Measurements from ENCODE around the gene CGGBP1. TPM values are rescaled to one million over a fixed set of nuclear protein-coding genes. Genes with fewer than 3 reads are reported as not detected.
"Not testable (repeated sequence)": the region's sequence is repeated elsewhere in the genome, so short reads cannot be mapped to it uniquely, and the experiment has no call there.

Gene CGGBP1
- total RNA-seq, 1 experiment from 2014 or later = 28.6 TPM

DNA sequence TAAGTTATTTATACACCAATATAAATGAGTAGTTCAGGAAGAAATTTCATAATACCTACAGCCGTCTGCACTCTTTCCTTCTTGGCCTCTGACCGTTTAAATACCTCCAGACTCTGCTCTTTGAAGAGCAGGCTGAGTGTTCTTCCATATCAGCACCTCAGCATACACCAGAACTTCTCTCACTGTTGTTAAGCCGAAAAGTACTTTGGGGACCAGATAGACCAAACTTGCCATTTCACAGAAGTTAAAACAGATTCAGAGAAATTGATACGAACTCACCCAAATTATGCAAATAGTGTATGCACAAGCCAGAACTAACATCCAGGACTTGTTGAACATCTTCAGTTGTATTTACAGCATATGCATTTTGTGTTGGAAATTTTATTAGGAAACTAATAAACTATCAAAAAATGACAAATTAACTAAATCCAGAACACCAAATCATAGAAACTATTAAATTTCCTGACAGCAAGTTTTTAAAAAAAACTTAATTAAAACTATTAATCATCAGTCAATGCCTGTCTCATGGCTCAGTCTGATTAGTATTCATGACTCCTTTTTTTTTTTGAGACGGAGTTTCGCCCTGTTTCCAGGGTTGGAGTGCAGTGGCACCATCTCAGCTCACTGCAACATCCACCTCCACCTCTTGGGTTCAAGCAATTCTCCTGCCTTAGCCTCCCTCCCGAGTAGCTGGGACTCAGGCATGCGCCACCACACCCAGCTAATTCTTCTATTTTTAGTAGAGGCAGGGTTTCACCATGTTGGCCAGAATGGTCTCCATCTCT is 24.1 kb downstream of the CGGBP1 start:
- DNase-seq (ENCODE audit: low read depth) = no peak

GRCh38 chr3:88033808-88034207 is 25.0 kb downstream of the CGGBP1 start:
- DNase-seq (ENCODE audit: low read depth) = no peak

DNA sequence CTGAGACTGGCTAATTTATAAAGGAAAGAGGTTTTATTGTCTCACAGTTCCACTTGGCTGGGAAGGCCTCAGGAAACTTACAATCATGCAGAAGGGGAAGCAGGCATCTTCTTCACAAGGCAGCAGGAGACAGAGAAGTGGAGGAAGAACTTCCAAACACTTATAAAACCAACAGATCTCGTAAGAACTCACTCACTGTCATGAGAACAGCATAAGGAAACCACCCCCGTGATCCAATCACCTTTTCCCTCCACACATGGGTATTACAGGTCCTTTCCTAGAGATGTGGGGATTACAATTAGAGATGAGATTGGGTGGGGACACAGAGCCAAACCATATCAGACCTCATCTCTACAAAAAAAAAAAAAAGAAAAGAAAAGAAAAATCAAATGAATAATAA is 25.7 kb downstream of the CGGBP1 start:
- no peak for DNase-seq (ENCODE audit: low read depth)

- no peak for DNase-seq (ENCODE audit: low read depth)
Measured at GRCh38 chr3:88032245-88032644, 26.6 kb downstream of the CGGBP1 start.

DNA sequence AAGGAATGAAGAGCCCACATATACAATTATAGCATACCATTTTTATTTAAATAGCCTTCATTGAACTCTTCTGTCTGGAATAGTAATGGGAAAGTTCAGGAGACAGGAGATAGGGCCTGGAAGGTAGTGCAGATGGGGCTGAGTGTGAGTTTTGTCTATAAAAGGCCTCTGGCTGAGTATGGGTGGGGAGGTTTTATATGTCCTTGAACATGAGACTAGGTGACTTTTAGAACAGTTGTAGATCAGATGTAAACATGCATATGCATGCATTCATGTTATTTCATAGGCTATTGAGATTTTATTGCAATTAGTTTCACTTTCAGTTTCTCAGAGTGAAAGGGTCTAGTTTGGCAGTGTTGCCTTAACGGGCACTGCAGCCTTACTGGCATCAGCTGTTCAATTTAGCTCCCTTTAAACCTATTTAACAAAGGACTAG is 27.1 kb downstream of the CGGBP1 start:
- peak; percentile 32 for DNase-seq (ENCODE audit: low read depth)

- DNase-seq (ENCODE audit: low read depth) = no peak
Measured at GRCh38 chr3:88030210-88030609, 28.6 kb downstream of the CGGBP1 start.

DNA sequence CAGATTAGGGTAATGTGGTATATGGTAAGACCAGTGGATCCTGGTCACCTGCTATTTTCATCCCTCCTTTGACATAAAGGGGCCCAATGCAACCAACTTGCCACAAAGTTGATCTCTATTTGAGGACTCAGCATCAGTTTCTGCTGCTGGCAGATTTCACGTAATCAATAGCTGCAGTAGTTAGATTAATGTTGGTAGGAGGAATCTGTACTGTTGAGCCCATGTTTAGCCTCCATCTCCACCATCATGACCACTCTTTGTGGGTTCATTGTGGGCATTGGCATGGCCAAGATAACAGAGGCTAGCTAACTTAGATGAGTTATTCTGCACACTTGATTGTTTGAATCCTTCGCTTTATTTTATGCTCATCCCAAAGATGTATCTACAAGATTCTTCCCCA is 29.9 kb downstream of the CGGBP1 start:
- no peak for DNase-seq (ENCODE audit: low read depth)

DNA sequence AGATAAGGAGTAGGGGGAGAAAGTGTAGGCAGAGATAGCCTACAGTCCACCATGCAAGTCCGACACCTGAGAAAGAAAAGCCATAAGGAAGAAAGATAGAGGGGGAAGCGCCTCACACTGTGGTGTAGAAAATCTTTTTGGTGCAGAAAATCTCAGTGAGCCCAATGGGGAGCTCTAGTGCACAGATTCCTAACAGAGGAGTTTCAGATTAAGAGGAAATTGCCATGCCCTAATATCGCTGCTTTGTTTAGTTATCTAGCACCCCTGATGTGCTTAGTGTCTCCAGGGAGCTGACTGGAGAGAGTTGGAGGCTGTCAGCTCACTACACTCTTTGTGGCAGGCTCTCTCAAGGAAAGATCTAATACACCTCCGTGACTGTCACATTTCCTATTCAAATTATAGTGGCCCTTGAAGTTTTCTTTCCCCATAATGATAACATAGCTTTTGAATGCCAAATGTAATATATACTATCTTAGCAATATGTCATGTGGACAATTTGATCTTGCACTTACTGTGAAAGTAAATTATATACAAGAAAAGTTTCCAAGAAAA is 33.7 kb downstream of the CGGBP1 start:
- no peak for DNase-seq (ENCODE audit: low read depth)

DNA sequence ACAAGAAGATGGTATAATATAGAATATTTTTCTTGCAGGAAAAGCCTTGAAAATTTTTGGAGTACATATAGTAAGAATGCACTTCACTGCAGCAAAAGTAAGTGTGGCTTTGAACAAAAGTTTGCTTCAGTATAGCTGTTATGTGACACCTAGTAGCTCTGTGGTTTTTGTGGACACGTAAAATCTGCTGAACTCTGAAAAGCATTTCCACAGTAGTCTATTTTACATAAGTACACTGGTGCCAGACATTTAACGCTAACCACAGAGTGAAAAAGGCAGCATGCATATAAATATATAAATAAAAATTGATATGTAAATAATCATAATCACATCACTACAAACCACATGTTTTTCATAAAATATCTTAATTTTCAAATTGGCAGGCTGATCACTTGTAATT is 39.8 kb downstream of the CGGBP1 start:
- DNase-seq (ENCODE audit: low read depth) = no peak

- not testable (repeated sequence) for DNase-seq (ENCODE audit: low read depth)
Measured at GRCh38 chr3:88015656-88016055, 43.1 kb downstream of the CGGBP1 start.

- DNase-seq (ENCODE audit: low read depth) = no peak
Measured at GRCh38 chr3:88013592-88013991, 45.2 kb downstream of the CGGBP1 start.

DNA sequence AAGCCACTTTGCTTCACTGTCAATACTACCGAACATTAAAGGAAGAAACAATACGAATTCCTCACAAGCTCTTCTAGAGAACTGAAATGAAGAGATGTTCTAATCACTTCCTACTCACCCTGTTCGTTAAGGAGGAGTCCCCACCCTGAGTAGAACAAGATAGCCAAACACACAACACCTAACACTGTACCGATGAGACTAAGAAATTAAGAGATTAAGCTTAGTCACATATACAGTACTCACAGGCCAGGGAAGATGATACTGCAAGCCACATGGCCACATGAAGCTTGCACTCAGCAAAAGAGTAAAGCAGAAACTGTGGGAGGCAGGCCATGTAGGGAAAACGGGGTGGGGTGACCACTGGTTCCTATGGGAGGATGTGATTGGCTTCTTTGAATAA is 48.0 kb downstream of the CGGBP1 start:
- DNase-seq (ENCODE audit: low read depth) = no peak

GRCh38 chr3:88009066-88009465 is 49.7 kb downstream of the CGGBP1 start:
- no peak for DNase-seq (ENCODE audit: low read depth)

- DNase-seq (ENCODE audit: low read depth) = no peak
Measured at GRCh38 chr3:88005066-88005465, 53.7 kb downstream of the CGGBP1 start.

DNA sequence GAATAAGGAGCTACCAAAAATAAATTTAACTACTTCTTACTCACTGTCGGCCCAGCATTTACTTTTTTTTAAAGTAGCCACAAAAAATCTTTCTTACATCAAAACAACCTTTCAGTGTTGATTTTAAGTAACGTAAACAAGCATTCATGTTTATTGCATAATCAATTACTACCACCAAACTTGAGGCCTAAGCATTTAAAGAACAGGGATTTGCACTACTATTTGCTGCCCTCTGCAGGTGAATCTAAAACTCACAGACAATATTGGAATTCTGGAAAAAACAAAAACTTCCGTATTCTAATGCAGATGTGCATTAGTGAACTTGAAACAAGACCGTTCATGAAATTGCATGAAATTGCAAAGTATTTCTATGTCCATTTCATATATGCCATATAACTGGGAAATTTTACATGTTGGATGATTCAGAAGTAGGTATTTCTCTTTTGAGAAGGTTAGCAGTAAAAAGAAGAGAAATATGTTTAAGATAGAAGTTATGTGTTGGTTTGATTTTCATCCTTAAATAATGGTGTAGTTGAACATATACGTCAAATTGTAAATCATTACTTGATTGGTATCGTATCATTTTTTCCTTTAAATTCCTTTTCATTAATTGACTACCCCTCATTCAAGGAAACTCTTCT is 55.6 kb downstream of the CGGBP1 start:
- DNase-seq (ENCODE audit: low read depth) = peak; percentile 13

- DNase-seq (ENCODE audit: low read depth) = no peak
Measured at GRCh38 chr3:88002448-88002847, 56.4 kb downstream of the CGGBP1 start.

Other genes starting within 250 kb of the CGGBP1 start
- 3.7 and 6.2 TPM in 2 replicates for gene ZNF654, start 250 bp upstream of the CGGBP1 start, total RNA-seq (2014; rRNA removed; shearing (Covaris generic))
- 13.8 and 17.1 TPM in 2 replicates for gene C3orf38, start 91.0 kb upstream of the CGGBP1 start, total RNA-seq (2014; rRNA removed; shearing (Covaris generic))